ENCODE data around the gene GSN. TPM values are rescaled to one million over a fixed set of nuclear protein-coding genes. Genes with fewer than 3 reads are reported as not detected.
A peak's percentile ranks its signal among the peaks of the same experiment; 100 is the strongest.

GSN gene
- polyA plus RNA-seq (ENCODE audit: low read depth in 6 of 6) = 10 to 100 TPM in 3 of 6 donors, 1 to 10 TPM in 3; 3.3 to 13.5 (median 8.0) TPM

- DNase-seq (peak; percentile 36), ATAC-seq (ENCODE audit: low read depth in 2 of 2) (peak; percentile 81 to 85)
- H3K4me1 Mint-ChIP-seq = peaks cover 14 to 25% (median 22%) of the 10 kb centered on the region in 3 donors
These were observed at the start of gene GSN for GRCh38 chr9:121267689-121268597. Gene GSN, plus strand, starts transcription at chr9:121268162. Its CDS starts 33,810 bp downstream, at chr9:121301972.

DNA sequence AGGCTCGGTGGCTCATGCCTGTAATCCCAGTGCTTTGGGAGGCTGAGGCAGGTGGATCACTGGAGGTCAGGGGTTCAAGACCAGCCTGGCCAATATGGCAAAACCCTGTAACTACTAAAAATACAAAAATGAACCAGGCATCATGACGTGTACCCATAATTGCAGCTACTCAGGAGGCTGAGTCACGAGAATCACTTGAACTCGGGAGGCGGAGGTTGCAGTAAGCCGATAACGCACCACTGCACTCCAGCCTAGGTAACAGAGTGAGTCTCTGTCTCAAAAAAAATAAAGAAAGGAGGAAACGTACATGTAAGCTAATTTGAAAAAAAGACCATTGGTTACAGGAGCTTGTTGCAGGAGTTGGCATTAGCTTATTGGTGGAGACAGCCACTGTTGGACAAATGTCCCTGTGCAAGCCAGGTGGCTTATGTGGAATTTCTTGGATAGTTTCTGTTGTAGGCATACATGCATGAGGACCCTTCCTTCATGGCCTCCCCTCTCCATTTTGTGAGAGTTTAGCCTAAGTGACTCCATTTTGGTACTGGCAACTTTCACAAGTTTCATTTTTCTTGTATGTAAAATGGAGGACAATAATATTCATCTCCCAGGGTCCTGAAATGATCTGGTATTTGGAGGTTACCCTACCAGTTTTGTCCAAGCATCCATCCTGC, 49.5 kb upstream of the GSN start:
- no peak overlapping the region for H3K4me3 Mint-ChIP-seq
- no peak for ATAC-seq (ENCODE audit: low read depth in 2 of 2)
- H3K4me1 Mint-ChIP-seq = peaks cover 13 to 21% (median 20%) of the 10 kb centered on the region in 3 donors
- peaks cover 10 to 15% of the 10 kb centered on the region in 2 donors for H3K36me3 Mint-ChIP-seq
- no peak for DNase-seq
- H3K27ac Mint-ChIP-seq = no peak overlapping the region
- no peaks in the 10 kb centered on the region for H3K27me3 Mint-ChIP-seq
- H3K9me3 Mint-ChIP-seq = no peaks in the 10 kb centered on the region

More at GRCh38 chr9:121267689-121268597, at the start of gene GSN:
- Mint-ChIP-seq H3K4me3 (peak within 1 kb of the TSS; percentile 88 to 94 (median 90)), H3K27ac (peak within 1 kb of the TSS in 3 of 6 donors; percentile 12 to 62 (median 57)), H3K36me3 (no peaks in the 10 kb centered on the region), H3K9me3 (no peaks in the 10 kb centered on the region), H3K27me3 (peaks cover 0 to 7% (median 0%) of the 10 kb centered on the region in 3 donors)

GRCh38 chr9:121219530-121219929, 48.4 kb upstream of the GSN start:
- H3K4me3 Mint-ChIP-seq = no peak overlapping the region
- H3K36me3 Mint-ChIP-seq = peaks cover 10 to 15% of the 10 kb centered on the region in 2 donors
- H3K27me3 Mint-ChIP-seq = no peaks in the 10 kb centered on the region
- H3K4me1 Mint-ChIP-seq = peaks cover 8 to 14% (median 13%) of the 10 kb centered on the region in 3 donors
- ATAC-seq (ENCODE audit: low read depth in 2 of 2) (no peak), DNase-seq (no peak)
- H3K27ac Mint-ChIP-seq = no peak overlapping the region
- no peaks in the 10 kb centered on the region for H3K9me3 Mint-ChIP-seq

- ATAC-seq (ENCODE audit: low read depth in 2 of 2) = no peak
- no peak for DNase-seq
- Mint-ChIP-seq H3K36me3 (peaks cover 5 to 13% of the 10 kb centered on the region in 2 donors), H3K4me3 (peak overlapping the region in 2 of 8 donors; percentile 9 to 15), H3K27me3 (no peaks in the 10 kb centered on the region), H3K4me1 (peaks cover 8 to 14% (median 13%) of the 10 kb centered on the region in 3 donors), H3K27ac (peak overlapping the region in 1 of 6 donors; percentile 81), H3K9me3 (no peaks in the 10 kb centered on the region)
These were observed 46.8 kb upstream of the GSN start for GRCh38 chr9:121220996-121221663.

DNA sequence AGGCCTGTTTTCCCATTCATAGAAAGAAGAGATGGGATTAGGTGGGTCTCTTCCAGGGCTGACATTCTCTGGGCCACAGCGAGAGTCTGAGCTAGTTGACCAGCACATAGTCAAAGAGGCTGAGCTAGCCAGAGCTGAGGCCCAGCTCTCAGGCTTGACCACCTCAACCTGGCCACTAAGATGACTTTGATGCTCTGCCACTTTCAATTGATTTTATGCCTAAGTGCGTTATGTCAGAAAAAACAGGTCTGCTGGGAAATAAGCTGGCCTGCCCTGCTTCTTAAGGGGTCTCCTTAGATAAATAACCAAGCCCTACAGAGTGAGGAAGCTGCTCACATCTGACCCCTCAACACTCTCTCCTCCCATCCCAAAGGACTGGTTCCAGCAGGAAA, 46.3 kb upstream of the GSN start:
- peak overlapping the region in 1 of 8 donors; percentile 15 for H3K4me3 Mint-ChIP-seq
- no peaks in the 10 kb centered on the region for H3K27me3 Mint-ChIP-seq
- ATAC-seq (ENCODE audit: low read depth in 2 of 2) (no peak), DNase-seq (no peak)
- no peaks in the 10 kb centered on the region for H3K9me3 Mint-ChIP-seq
- H3K4me1 Mint-ChIP-seq = peaks cover 8 to 14% (median 9%) of the 10 kb centered on the region in 3 donors
- peak overlapping the region in 1 of 6 donors; percentile 81 for H3K27ac Mint-ChIP-seq
- peaks cover 5 to 8% of the 10 kb centered on the region in 2 donors for H3K36me3 Mint-ChIP-seq

GRCh38 chr9:121222524-121223171, 45.3 kb upstream of the GSN start:
- no peak overlapping the region for H3K4me3 Mint-ChIP-seq
- no peak for DNase-seq

DNA sequence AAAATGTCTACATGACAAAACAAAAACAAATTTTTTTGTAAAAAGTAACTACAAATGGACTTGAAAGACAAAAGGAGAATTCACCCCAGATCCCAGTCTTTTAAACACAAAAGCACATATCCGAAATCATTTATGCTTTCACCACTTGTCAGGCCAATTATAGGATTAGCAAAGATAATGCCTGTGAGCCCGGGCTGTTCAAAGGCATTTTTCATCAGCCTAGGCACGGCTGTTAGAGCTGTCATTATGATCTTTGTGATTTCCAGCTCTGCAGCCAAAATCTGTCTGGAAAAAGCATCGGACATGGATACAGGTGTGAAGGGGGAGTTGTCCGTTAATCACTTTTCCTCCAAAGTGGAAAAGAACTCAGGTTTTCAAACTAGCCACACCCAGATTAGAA, 42.7 kb upstream of the GSN start:
- peaks cover 4 to 11% (median 11%) of the 10 kb centered on the region in 3 donors for H3K4me1 Mint-ChIP-seq
- H3K36me3 Mint-ChIP-seq = peaks cover 6 to 7% of the 10 kb centered on the region in 2 donors
- no peak overlapping the region for H3K27ac Mint-ChIP-seq
- DNase-seq (no peak), ATAC-seq (ENCODE audit: low read depth in 2 of 2) (no peak)
- no peaks in the 10 kb centered on the region for H3K9me3 Mint-ChIP-seq
- no peak overlapping the region for H3K4me3 Mint-ChIP-seq
- no peaks in the 10 kb centered on the region for H3K27me3 Mint-ChIP-seq

More at GRCh38 chr9:121222524-121223171, 45.3 kb upstream of the GSN start:
- Mint-ChIP-seq H3K4me1 (peaks cover 8 to 14% (median 9%) of the 10 kb centered on the region in 3 donors), H3K27me3 (no peaks in the 10 kb centered on the region), H3K36me3 (peaks cover 5 to 7% of the 10 kb centered on the region in 2 donors), H3K9me3 (no peaks in the 10 kb centered on the region), H3K27ac (peak overlapping the region in 1 of 6 donors; percentile 65)
- ATAC-seq (ENCODE audit: low read depth in 2 of 2) = no peak

GRCh38 chr9:121226175-121226574, 41.8 kb upstream of the GSN start:
- no peak for ATAC-seq (ENCODE audit: low read depth in 2 of 2)
- Mint-ChIP-seq H3K4me3 (no peak overlapping the region), H3K27me3 (no peaks in the 10 kb centered on the region), H3K36me3 (peaks cover 10 to 12% of the 10 kb centered on the region in 2 donors), H3K9me3 (no peaks in the 10 kb centered on the region), H3K27ac (no peak overlapping the region), H3K4me1 (peaks cover 0 to 5% (median 4%) of the 10 kb centered on the region in 3 donors)
- no peak for DNase-seq

DNA sequence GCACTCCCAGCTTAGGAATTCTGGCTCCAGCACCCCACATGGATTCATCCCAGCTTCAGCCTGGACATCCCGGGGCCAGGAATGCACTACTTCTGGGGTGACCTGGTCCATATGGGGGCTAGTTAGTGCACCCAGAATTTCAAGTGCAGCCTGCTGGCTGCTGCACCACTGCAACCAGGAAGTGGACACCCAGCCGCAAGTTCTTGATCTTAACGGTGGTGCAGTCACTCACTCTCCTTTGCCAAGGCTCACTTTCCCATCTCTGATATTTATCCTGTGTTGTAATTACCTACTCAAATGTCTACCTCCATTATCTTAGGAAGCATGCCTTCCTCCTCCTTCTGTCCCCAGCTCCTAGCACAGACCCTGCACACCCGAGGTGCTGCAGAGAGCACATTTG, 40.1 kb upstream of the GSN start:
- Mint-ChIP-seq H3K4me1 (peaks cover 0 to 2% (median 0%) of the 10 kb centered on the region in 3 donors), H3K27me3 (no peaks in the 10 kb centered on the region), H3K9me3 (no peaks in the 10 kb centered on the region), H3K36me3 (peaks cover 19 to 26% of the 10 kb centered on the region in 2 donors), H3K27ac (no peak overlapping the region), H3K4me3 (no peak overlapping the region)
- DNase-seq (no peak), ATAC-seq (ENCODE audit: low read depth in 2 of 2) (no peak)

DNA sequence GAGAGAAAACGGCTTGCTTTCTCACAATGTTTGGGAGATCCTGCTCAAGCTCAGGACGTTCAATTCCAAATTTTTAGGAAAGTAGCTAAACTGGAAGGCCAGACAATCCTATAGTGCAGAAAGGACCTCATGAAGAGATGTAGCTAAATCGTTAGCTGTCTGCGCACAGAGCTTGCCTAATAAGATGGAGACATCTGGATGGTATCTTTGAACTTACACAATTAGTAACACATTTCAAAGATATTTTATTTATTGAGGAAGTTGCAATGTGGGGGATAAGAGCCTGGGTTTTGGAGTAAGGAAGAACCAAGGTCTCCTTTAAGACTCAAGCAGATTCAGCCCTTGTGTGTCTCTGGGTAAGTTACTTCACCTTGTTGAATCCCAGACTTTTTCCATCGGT, 37.7 kb upstream of the GSN start:
- no peak overlapping the region for H3K4me3 Mint-ChIP-seq
- H3K27me3 Mint-ChIP-seq = no peaks in the 10 kb centered on the region
- H3K36me3 Mint-ChIP-seq = peaks cover 19 to 26% of the 10 kb centered on the region in 2 donors
- DNase-seq = no peak
- H3K4me1 Mint-ChIP-seq = peaks cover 0 to 2% (median 0%) of the 10 kb centered on the region in 3 donors
- ATAC-seq (ENCODE audit: low read depth in 2 of 2) = no peak
- no peaks in the 10 kb centered on the region for H3K9me3 Mint-ChIP-seq
- H3K27ac Mint-ChIP-seq = no peak overlapping the region

DNA sequence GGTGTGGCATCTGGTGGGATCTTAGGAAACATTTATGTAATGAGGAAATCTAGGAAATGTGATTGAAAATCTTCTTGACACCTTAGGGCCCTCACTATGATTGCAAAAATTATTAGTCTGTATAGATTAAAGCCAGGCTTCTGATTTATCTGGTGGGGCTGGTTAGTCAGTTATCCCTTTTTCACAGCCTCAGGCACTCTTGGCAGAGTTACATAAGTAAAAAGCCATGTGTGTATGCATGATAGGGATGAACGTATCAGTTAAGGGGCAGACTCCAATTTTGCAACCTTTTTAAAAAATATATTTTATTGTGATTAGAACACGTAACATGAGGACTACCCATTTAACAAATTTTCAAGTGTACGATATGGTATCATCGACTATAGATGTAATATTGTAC, 35.7 kb upstream of the GSN start:
- ATAC-seq (ENCODE audit: low read depth in 2 of 2) (no peak), DNase-seq (no peak)
- peaks cover 0 to 2% (median 0%) of the 10 kb centered on the region in 3 donors for H3K4me1 Mint-ChIP-seq
- no peak overlapping the region for H3K4me3 Mint-ChIP-seq
- H3K27me3 Mint-ChIP-seq = no peaks in the 10 kb centered on the region
- no peak overlapping the region for H3K27ac Mint-ChIP-seq
- H3K36me3 Mint-ChIP-seq = peaks cover 32 to 34% of the 10 kb centered on the region in 2 donors
- H3K9me3 Mint-ChIP-seq = no peaks in the 10 kb centered on the region

- ATAC-seq (ENCODE audit: low read depth in 2 of 2) = no peak
These were observed 33.8 kb upstream of the GSN start for GRCh38 chr9:121233906-121234831.

More at GRCh38 chr9:121233906-121234831, 33.8 kb upstream of the GSN start:
- Mint-ChIP-seq H3K27ac (no peak overlapping the region), H3K9me3 (no peaks in the 10 kb centered on the region), H3K36me3 (peaks cover 34 to 42% of the 10 kb centered on the region in 2 donors), H3K27me3 (no peaks in the 10 kb centered on the region), H3K4me3 (no peak overlapping the region), H3K4me1 (no peaks in the 10 kb centered on the region)
- no peak for DNase-seq

All from naive B cell (primary cell).